H9 (cell line): ENCODE measurements around the gene WNT5B. TPM values are rescaled to one million over a fixed set of nuclear protein-coding genes. Genes with fewer than 3 reads are reported as not detected.

ENCODE experiments used
- DNase-seq: peaks from one replicate; pipeline ENCODE4 v3.0.0-alpha.2; 2017
- H2AFZ ChIP-seq: one replicate; pipeline ENCODE4 v1.6.1; 2013; ENCODE audit warnings: mild to moderate bottlenecking, low read length, control low read depth, moderate library complexity
- H2AK5ac ChIP-seq: 2 replicates; pipeline ENCODE4 v1.6.1; 2013; ENCODE audit warnings: low read length, control low read depth, mixed read lengths; ENCODE audit not compliant: insufficient read length
- H2BK120ac ChIP-seq: one replicate; pipeline ENCODE4 v1.6.1; 2013; ENCODE audit warnings: low read depth, mild to moderate bottlenecking, low read length, control low read depth, inconsistent platforms; ENCODE audit not compliant: poor library complexity, severe bottlenecking
- H2BK12ac ChIP-seq: 2 replicates; pipeline ENCODE4 v1.6.1; 2013; ENCODE audit warnings: low read length, control low read depth, mixed read lengths, low read depth; ENCODE audit not compliant: insufficient read length
- H2BK15ac ChIP-seq: 2 replicates; pipeline ENCODE4 v1.6.1; 2013; ENCODE audit warnings: low read depth, low read length, control low read depth
- H2BK20ac ChIP-seq: one replicate; pipeline ENCODE4 v1.6.1; 2013; ENCODE audit warnings: low read depth, mild to moderate bottlenecking, low read length, control low read depth, inconsistent platforms; ENCODE audit not compliant: poor library complexity, severe bottlenecking
- H2BK5ac ChIP-seq: 2 replicates; pipeline ENCODE4 v1.6.1; 2013; ENCODE audit warnings: low read length, control low read depth, mixed read lengths; ENCODE audit not compliant: insufficient read length
- H3K14ac ChIP-seq: 2 replicates; pipeline ENCODE4 v1.6.1; 2013; ENCODE audit warnings: low read length, control low read depth; ENCODE audit not compliant: insufficient read depth
- H3K18ac ChIP-seq: 2 replicates; pipeline ENCODE4 v1.6.1; 2013; ENCODE audit warnings: low read depth, mild to moderate bottlenecking, mixed read lengths, low read length, control low read depth; ENCODE audit not compliant: insufficient read length
- H3K23ac ChIP-seq: 2 replicates; pipeline ENCODE4 v1.6.1; 2013; ENCODE audit warnings: low read length, control low read depth, mixed read lengths, low read depth; ENCODE audit not compliant: insufficient read length
- H3K23me2 ChIP-seq: 2 replicates; pipeline ENCODE4 v1.6.1; 2013; ENCODE audit warnings: low read depth, mild to moderate bottlenecking, mixed read lengths, low read length, control low read depth; ENCODE audit not compliant: insufficient read length, poor library complexity, severe bottlenecking
- H3K27ac ChIP-seq: 2 replicates; pipeline ENCODE4 v1.5.1; 2013; ENCODE audit warnings: low read length, control low read depth, mixed read lengths, low read depth; ENCODE audit not compliant: insufficient read length
- H3K27me3 ChIP-seq: 2 replicates; pipeline ENCODE4 v1.6.1; 2013; ENCODE audit warnings: low read length, control low read depth, inconsistent platforms; ENCODE audit not compliant: insufficient read depth
- H3K4ac ChIP-seq: 2 replicates; pipeline ENCODE4 v1.6.1; 2013; ENCODE audit warnings: low read depth, mild to moderate bottlenecking, control low read depth, inconsistent platforms, low read length, moderate library complexity
- H3K4me1 ChIP-seq: 2 replicates; pipeline ENCODE4 v1.6.1; 2013; ENCODE audit warnings: low read length, control low read depth, inconsistent platforms; ENCODE audit not compliant: insufficient read depth
- H3K4me2 ChIP-seq: 2 replicates; pipeline ENCODE4 v1.6.1; 2013; ENCODE audit warnings: low read length, control low read depth, mixed read lengths; ENCODE audit not compliant: insufficient read length, insufficient read depth
- H3K56ac ChIP-seq: 2 replicates; pipeline ENCODE4 v1.6.1; 2013; ENCODE audit warnings: low read depth, mild to moderate bottlenecking, mixed read lengths, low read length, control low read depth; ENCODE audit not compliant: insufficient read length
- H3K79me1 ChIP-seq: 2 replicates; pipeline ENCODE4 v1.6.1; 2013; ENCODE audit warnings: low read depth, mild to moderate bottlenecking, moderate library complexity, low read length, control low read depth, inconsistent platforms; ENCODE audit not compliant: insufficient read depth, poor library complexity, severe bottlenecking
- H3K79me2 ChIP-seq: 2 replicates; pipeline ENCODE4 v1.6.1; 2013; ENCODE audit warnings: low read length, control low read depth, inconsistent platforms; ENCODE audit not compliant: insufficient read depth
- H3K9ac ChIP-seq: 2 replicates; pipeline ENCODE4 v1.6.1; 2013; ENCODE audit warnings: low read length, control low read depth, mixed read lengths; ENCODE audit not compliant: insufficient read length; ENCODE audit errors: extremely low read depth
- H3K9me3 ChIP-seq: one replicate; pipeline ENCODE4 v1.6.1; 2013; ENCODE audit warnings: low read depth, low read length, inconsistent platforms; ENCODE audit not compliant: control insufficient read depth
- H3T11ph ChIP-seq: one replicate; pipeline ENCODE4 v1.6.1; 2013; ENCODE audit warnings: mild to moderate bottlenecking, low read length, control low read depth, inconsistent platforms
- H4K20me1 ChIP-seq: one replicate; pipeline ENCODE4 v1.6.1; 2013; ENCODE audit not compliant: control insufficient read depth, insufficient read length, insufficient read depth
- H4K5ac ChIP-seq: 2 replicates; pipeline ENCODE4 v1.6.1; 2013; ENCODE audit warnings: low read depth, mild to moderate bottlenecking, mixed read lengths, low read length, control low read depth; ENCODE audit not compliant: insufficient read length
- H4K8ac ChIP-seq: replicated peaks from 2 replicates; pipeline ENCODE4 v1.6.1; 2013; ENCODE audit warnings: low read length, control low read depth, mixed read lengths, low read depth; ENCODE audit not compliant: insufficient read length
- H4K91ac ChIP-seq: 2 replicates; pipeline ENCODE4 v1.6.1; 2013; ENCODE audit warnings: low read depth, mild to moderate bottlenecking, moderate library complexity, mixed read lengths, low read length, control low read depth; ENCODE audit not compliant: insufficient read length
- H3K27ac Mint-ChIP-seq, 3 experiments: 2 replicates in 2 of 3; 3 replicates in 1 of 3; pipeline ENCODE4 v1.8.0; 2020 to 2021; ENCODE audit warnings: mixed read lengths in 3 of 3, mild to moderate bottlenecking in 1 of 3, moderate library complexity in 1 of 3
- H3K27me3 Mint-ChIP-seq: 2 replicates; pipeline ENCODE4 v1.8.0; 2021; ENCODE audit warnings: low read depth, mild to moderate bottlenecking, moderate library complexity, mixed read lengths
- H3K36me3 Mint-ChIP-seq, 3 experiments: 2 replicates in 2 of 3; 3 replicates in 1 of 3; pipeline ENCODE4 v1.8.0; 2020 to 2021; ENCODE audit warnings: low read depth in 3 of 3, mixed read lengths in 3 of 3; ENCODE audit not compliant: insufficient read depth in 1 of 3
- H3K4me1 Mint-ChIP-seq, 2 experiments: 2 replicates each; pipeline ENCODE4 v1.8.0; 2020; ENCODE audit warnings: mixed read lengths in 2 of 2
- H3K4me3 Mint-ChIP-seq, 2 experiments: 2 replicates in 1 of 2; 3 replicates in 1 of 2; pipeline ENCODE4 v1.8.0; 2020 to 2021; ENCODE audit warnings: mild to moderate bottlenecking in 2 of 2, mixed read lengths in 2 of 2, moderate library complexity in 1 of 2
- H3K9me3 Mint-ChIP-seq, 2 experiments: 2 replicates in 1 of 2; 3 replicates in 1 of 2; pipeline ENCODE4 v1.8.0; 2020; ENCODE audit warnings: mild to moderate bottlenecking in 2 of 2, mixed read lengths in 2 of 2, moderate library complexity in 1 of 2
- WGBS: extraction: QIAGEN DNeasy Blood & Tissue Kit; methylation state at CpG from one replicate; pipeline ENCODE4 v1.1.7; 2013; ENCODE audit warnings: missing lambda C conversion rate, low lambda C conversion rate, mixed read lengths; ENCODE audit not compliant: insufficient read length; ENCODE audit errors: extremely low coverage; 5-methylcytosine and 5-hydroxymethylcytosine counted together
- total RNA-seq: library from RNA; stranded (reverse); gene quantifications from 2 replicates; pipeline ENCODE4 v1.2.1, GENCODE V29; 2021
- TF ChIP-seq, protein P1 (sequence below): fragments of 200-600 bp; sonication (generic); conservative IDR thresholded peaks from 3 replicates; pipeline ENCODE4 v1.8.0; 2021; ENCODE audit warnings: antibody characterized with exemption, mild to moderate bottlenecking

Gene WNT5B
- total RNA-seq, 1 experiment from 2014 or later, result 1.5 TPM

DNA sequence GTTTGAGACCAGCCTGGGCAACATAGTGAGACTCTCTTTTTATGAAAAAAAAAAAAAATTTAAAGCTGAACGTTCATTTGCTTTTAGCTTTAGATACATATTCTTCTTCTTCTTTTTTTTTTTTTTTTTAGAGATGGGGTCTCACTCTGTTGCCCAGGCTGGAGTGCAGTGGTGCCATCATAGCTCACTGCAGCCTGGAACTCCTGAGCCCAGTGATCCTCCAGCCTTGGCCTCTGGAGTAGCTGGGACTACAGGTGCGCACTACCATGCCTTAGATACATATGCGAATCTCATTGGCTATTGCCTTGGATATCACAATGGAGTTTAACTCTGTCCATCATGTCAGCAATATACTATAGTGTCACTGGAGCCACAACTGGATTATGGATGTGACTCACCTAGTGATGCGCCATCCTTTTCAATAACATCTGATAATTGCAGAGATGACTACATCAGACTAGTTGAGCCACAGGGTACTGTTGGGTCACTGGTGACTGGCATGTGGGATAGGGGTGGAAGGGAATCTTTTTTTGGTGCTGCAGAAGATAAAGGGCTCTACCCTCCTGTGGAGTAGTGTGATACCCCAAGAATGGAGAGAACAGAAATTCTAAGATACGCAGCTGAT is 59.2 kb downstream of the WNT5B start:
- H3K4me2 ChIP-seq, result no peak overlapping the region
- Mint-ChIP-seq H3K27me3 (peaks cover 2% of the 10 kb centered on the region), H3K9me3 (no peaks in the 10 kb centered on the region), H3K4me3 (no peak overlapping the region), H3K36me3 (peaks cover 0 to 6% (median 2%) of the 10 kb centered on the region in 3 experiments; a peak in 2 of 7 replicates), H3K27ac (no peak overlapping the region), H3K4me1 (peaks cover 14 to 15% of the 10 kb centered on the region in 2 experiments)
- peaks cover 2% of the 10 kb centered on the region for H3K79me1 ChIP-seq
- no peak for DNase-seq
- no peak overlapping the region for H4K91ac ChIP-seq
- peaks cover 10% of the 10 kb centered on the region; the same call in 1 of the 2 replicates for H3K79me2 ChIP-seq
- H2AFZ ChIP-seq, result no peak overlapping the region
- no peaks in the 10 kb centered on the region for H3K9me3 ChIP-seq
- no peak overlapping the region for H2BK5ac ChIP-seq
- no peak overlapping the region for H3K23ac ChIP-seq
- no peak overlapping the region for H2AK5ac ChIP-seq
- TF ChIP-seq, protein P1, sequence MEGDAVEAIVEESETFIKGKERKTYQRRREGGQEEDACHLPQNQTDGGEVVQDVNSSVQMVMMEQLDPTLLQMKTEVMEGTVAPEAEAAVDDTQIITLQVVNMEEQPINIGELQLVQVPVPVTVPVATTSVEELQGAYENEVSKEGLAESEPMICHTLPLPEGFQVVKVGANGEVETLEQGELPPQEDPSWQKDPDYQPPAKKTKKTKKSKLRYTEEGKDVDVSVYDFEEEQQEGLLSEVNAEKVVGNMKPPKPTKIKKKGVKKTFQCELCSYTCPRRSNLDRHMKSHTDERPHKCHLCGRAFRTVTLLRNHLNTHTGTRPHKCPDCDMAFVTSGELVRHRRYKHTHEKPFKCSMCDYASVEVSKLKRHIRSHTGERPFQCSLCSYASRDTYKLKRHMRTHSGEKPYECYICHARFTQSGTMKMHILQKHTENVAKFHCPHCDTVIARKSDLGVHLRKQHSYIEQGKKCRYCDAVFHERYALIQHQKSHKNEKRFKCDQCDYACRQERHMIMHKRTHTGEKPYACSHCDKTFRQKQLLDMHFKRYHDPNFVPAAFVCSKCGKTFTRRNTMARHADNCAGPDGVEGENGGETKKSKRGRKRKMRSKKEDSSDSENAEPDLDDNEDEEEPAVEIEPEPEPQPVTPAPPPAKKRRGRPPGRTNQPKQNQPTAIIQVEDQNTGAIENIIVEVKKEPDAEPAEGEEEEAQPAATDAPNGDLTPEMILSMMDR, result no peak
- no peaks in the 10 kb centered on the region for H3K27me3 ChIP-seq
- peaks cover 5% of the 10 kb centered on the region for H3K23me2 ChIP-seq
- H3K9ac ChIP-seq, result no peak overlapping the region
- no peak overlapping the region for H3K27ac ChIP-seq
- no CpG with 5 or more reads among the region's 5 CpGs for WGBS
- no peak overlapping the region for H2BK15ac ChIP-seq
- no peak overlapping the region for H3K4ac ChIP-seq
- H3T11ph ChIP-seq, result no peak overlapping the region
- no peak overlapping the region for H3K56ac ChIP-seq
- H2BK12ac ChIP-seq, result no peak overlapping the region
- H3K14ac ChIP-seq, result no peak overlapping the region
- H2BK20ac ChIP-seq, result no peak overlapping the region
- no peak overlapping the region for H4K5ac ChIP-seq
- H4K20me1 ChIP-seq, result no peaks in the 10 kb centered on the region
- no peak overlapping the region for H4K8ac ChIP-seq
- H3K18ac ChIP-seq, result no peak overlapping the region
- H2BK120ac ChIP-seq, result no peak overlapping the region
- no peaks in the 10 kb centered on the region for H3K4me1 ChIP-seq
